ENCODE results near the gene ZBED5. TPM values are rescaled to one million over a fixed set of nuclear protein-coding genes. Genes with fewer than 3 reads are reported as not detected.

The ZBED5 gene
- total RNA-seq, 1 donor from 2014 or later, result 89.1 TPM

DNA sequence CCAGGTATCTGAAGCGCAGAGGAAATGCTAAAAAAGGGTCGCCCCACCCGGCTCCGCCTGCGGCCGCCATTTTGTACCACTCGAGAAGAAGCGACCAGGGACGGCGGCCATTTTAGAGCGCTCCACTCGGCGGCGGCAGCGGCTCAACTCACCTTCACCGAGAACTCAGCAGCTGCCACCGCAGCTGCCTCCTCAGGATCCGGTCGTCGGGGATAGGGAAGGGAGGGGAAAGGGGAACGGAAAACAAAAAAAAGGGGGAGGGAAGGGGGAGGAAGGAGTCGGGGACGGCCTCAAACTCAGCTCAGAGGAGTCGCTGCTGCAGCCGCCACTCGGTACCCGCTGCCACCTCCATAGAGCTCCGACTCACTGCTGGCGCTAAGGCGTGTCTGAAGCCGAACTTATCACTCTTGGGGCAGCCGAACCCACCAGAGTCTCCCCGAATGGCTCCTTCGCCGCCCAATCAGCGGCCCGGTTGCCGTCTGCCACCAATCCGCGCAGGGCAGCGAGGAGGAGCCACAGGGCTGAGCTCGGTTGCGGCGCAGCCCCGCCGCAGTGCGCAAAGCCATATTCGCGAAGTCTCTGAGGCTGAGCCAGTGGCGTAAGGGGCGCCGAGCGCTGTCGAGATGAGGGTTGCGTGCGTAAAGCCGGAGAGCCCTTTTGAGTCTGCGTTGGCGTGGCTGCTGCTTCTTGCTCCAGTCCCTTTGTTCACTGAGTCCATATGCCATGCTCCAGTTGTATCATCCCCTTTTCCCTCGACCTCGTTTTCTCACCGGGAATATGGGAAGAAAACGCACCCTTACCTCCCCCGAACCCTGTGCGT, 49.1 kb downstream of the ZBED5 start, which contains the start of gene EIF4G2:
TSS of gene EIF4G2 (minus strand) at position 374 of the 820 bp plus-strand sequence.
- Mint-ChIP-seq H3K27ac (ENCODE audit: unreplicated experiment) (peak within 1 kb of the TSS; percentile 100), H3K4me1 (peaks cover 59% of the 10 kb centered on the region), H3K36me3 (ENCODE audit: low read depth) (peaks cover 38% of the 10 kb centered on the region), H3K9me3 (no peaks in the 10 kb centered on the region), H3K4me3 (peak within 1 kb of the TSS; percentile 98), H3K27me3 (ENCODE audit: low read depth) (peaks cover 6% of the 10 kb centered on the region)
- DNase-seq (ENCODE audit: low read depth, low spot score), result peak; percentile 98
- TF ChIP-seq, protein P1, sequence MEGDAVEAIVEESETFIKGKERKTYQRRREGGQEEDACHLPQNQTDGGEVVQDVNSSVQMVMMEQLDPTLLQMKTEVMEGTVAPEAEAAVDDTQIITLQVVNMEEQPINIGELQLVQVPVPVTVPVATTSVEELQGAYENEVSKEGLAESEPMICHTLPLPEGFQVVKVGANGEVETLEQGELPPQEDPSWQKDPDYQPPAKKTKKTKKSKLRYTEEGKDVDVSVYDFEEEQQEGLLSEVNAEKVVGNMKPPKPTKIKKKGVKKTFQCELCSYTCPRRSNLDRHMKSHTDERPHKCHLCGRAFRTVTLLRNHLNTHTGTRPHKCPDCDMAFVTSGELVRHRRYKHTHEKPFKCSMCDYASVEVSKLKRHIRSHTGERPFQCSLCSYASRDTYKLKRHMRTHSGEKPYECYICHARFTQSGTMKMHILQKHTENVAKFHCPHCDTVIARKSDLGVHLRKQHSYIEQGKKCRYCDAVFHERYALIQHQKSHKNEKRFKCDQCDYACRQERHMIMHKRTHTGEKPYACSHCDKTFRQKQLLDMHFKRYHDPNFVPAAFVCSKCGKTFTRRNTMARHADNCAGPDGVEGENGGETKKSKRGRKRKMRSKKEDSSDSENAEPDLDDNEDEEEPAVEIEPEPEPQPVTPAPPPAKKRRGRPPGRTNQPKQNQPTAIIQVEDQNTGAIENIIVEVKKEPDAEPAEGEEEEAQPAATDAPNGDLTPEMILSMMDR (conservative IDR thresholded peaks at IDR 0.05), result no peak

DNA sequence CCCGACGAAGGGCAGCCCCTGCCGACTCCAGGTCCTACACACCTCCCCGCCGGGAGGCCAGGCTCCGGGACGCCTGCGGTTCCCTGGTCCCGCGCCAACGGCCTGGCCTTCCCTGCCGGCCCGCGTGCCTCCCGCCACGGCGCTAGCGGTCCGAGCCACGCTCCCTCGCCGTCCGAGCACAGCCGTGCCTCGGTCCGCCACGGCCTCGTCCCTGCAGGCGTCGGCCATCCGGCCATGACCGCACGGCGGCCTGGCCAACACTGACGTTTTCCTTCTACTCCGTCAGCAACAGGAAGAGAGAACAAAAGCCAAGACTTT, 49.7 kb downstream of the ZBED5 start:
- DNase-seq (ENCODE audit: low read depth, low spot score), result peak; percentile 14
- TF ChIP-seq, protein P1 (conservative IDR thresholded peaks at IDR 0.05), result no peak
- H3K27me3 Mint-ChIP-seq (ENCODE audit: low read depth), result peaks cover 6% of the 10 kb centered on the region
- H3K9me3 Mint-ChIP-seq, result no peaks in the 10 kb centered on the region
- H3K27ac Mint-ChIP-seq (ENCODE audit: unreplicated experiment), result peak overlapping the region; percentile 100
- peaks cover 43% of the 10 kb centered on the region for H3K36me3 Mint-ChIP-seq (ENCODE audit: low read depth)
- peaks cover 65% of the 10 kb centered on the region for H3K4me1 Mint-ChIP-seq
- peak overlapping the region; percentile 98 for H3K4me3 Mint-ChIP-seq

DNA sequence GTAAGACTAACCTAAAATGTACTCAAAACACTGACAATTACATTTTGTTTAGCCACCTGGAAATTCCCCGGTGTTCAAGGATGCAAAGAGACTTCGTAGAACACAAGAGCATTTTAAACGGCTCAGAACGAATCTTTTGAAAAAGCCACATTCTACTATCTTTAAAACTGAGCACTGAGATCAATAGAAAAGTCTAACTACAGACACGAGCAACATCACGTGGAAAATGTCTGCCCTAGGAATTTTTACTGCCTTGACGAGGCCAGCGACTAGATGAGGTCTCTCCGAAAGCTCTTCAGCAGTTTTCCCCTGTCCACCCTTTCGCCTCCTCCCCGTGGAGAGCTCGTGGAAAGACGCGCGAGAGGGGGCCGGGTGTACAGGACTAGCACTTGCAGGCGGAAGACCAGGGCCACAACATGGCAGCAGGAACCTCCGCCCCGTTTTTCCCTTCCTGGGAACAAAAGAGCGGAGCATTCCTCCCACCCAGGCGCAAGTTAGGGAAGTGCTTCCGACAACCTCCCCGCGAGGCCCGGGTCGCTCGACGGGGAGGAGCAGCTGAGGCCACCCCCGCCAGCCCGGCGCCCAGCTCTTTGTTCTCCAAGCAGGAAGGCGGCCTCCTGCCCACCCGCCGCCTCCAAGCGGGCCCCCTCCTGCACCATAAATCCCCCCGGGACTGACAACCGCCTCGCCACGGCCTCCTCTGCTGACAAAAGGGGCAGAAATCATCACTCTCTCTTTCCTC, 50.2 kb downstream of the ZBED5 start:
- H3K4me3 Mint-ChIP-seq, result peak overlapping the region; percentile 98
- H3K9me3 Mint-ChIP-seq, result no peaks in the 10 kb centered on the region
- peak; percentile 28 for DNase-seq (ENCODE audit: low read depth, low spot score)
- H3K27me3 Mint-ChIP-seq (ENCODE audit: low read depth), result peaks cover 6% of the 10 kb centered on the region
- H3K4me1 Mint-ChIP-seq, result peaks cover 65% of the 10 kb centered on the region
- peaks cover 43% of the 10 kb centered on the region for H3K36me3 Mint-ChIP-seq (ENCODE audit: low read depth)
- TF ChIP-seq, protein P1 (conservative IDR thresholded peaks at IDR 0.05), result no peak
- peak overlapping the region; percentile 100 for H3K27ac Mint-ChIP-seq (ENCODE audit: unreplicated experiment)

DNA sequence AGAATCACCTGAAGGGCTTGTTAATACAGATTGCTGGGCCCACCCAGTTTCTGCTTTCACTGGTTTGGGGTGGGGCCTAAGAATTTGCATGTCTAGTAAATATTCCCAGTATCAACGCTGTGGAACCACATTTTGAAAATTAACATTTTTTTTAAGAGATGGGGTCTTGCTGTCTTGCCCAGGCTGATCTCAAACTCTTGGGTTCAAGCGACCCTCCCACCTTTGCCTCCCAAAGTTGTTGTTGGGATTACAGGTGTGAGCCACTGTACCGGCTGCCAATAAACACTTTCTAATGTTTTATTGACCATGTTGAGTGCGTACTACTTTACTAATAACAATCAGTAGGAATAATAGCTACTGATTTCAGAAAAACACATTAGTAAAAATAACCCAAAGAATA, 51.6 kb downstream of the ZBED5 start:
- peaks cover 6% of the 10 kb centered on the region for H3K27me3 Mint-ChIP-seq (ENCODE audit: low read depth)
- H3K4me1 Mint-ChIP-seq, result peaks cover 66% of the 10 kb centered on the region
- H3K9me3 Mint-ChIP-seq, result no peaks in the 10 kb centered on the region
- no peak overlapping the region for H3K27ac Mint-ChIP-seq (ENCODE audit: unreplicated experiment)
- H3K4me3 Mint-ChIP-seq, result peak overlapping the region; percentile 98
- TF ChIP-seq, protein P1 (conservative IDR thresholded peaks at IDR 0.05), result no peak
- no peak for DNase-seq (ENCODE audit: low read depth, low spot score)
- peaks cover 52% of the 10 kb centered on the region for H3K36me3 Mint-ChIP-seq (ENCODE audit: low read depth)

DNA sequence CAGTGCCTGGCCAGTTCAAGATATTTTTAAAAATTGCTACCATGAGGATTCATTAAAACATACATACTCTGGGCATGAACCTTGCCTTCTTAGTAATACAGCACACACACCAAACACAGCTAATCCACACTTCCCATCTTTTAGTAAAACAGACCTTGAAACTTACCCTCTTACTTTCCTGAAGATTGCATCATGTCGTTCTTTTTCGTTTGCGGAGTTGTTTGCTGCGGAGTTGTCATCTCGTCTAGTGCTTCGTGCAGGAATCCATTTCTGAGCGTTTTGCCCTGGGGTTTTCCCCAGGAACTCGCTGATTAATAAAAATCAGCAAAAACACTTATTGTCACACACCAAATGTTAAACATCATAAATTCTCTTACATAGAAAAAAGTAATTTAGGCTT, 52.1 kb downstream of the ZBED5 start:
- peaks cover 6% of the 10 kb centered on the region for H3K27me3 Mint-ChIP-seq (ENCODE audit: low read depth)

More for the DNA sequence above, 52.1 kb downstream of the ZBED5 start:
- Mint-ChIP-seq H3K9me3 (no peaks in the 10 kb centered on the region), H3K4me1 (peaks cover 69% of the 10 kb centered on the region), H3K36me3 (ENCODE audit: low read depth) (peaks cover 56% of the 10 kb centered on the region), H3K4me3 (peak overlapping the region; percentile 98), H3K27ac (ENCODE audit: unreplicated experiment) (peak overlapping the region; percentile 78)
- DNase-seq (ENCODE audit: low read depth, low spot score), result no peak
- TF ChIP-seq, protein P1 (conservative IDR thresholded peaks at IDR 0.05), result no peak

Measured in neural crest cell (in vitro differentiated cells).